H1 (cell line): ENCODE measurements around the gene BECN2. TPM values are rescaled to one million over a fixed set of nuclear protein-coding genes. Genes with fewer than 3 reads are reported as not detected.

Experiments used
- CTCF ChIA-PET: fragments of 300-600 bp; sonication (Branson Sonifier 250); formaldehyde crosslinking; loops from one replicate; lab custom pipeline; 2021; ENCODE audit not compliant: partially characterized antibody; lab: Charles Lee
- POLR2A ChIA-PET: fragments of 300-600 bp; sonication (Branson Sonifier 250); formaldehyde crosslinking; loops from one replicate; lab custom pipeline; 2021; ENCODE audit warnings: inconsistent platforms; ENCODE audit not compliant: partially characterized antibody; lab: Charles Lee
- DNase-seq, 2 experiments: peaks; one replicate each; pipeline versions ENCODE4 v3.0.0 to v3.0.0-alpha.2; 2010 to 2022; ENCODE audit warnings: low spot score in 2 of 2, low read depth in 1 of 2, mixed read lengths in 1 of 2
- FAIRE-seq: peaks from 2 replicates; lab custom pipeline; 2011; peaks lifted over from hg19 to GRCh38; lab: Jason Lieb, UNC
- H2AFZ ChIP-seq: 2 replicates; pipeline ENCODE4 v1.8.1; 2012; ENCODE audit warnings: low read length, inconsistent platforms
- H2AK5ac ChIP-seq: 2 replicates; pipeline ENCODE4 v1.6.1; 2013; ENCODE audit warnings: low read depth, low read length
- H2BK120ac ChIP-seq: replicated peaks from 2 replicates; pipeline ENCODE3; 2013; ENCODE audit warnings: low read depth, low read length, inconsistent platforms
- H2BK12ac ChIP-seq: 2 replicates; pipeline ENCODE4 v1.6.1; 2013; ENCODE audit warnings: low read depth, low read length
- H2BK15ac ChIP-seq: 2 replicates; pipeline ENCODE4 v1.6.1; 2013; ENCODE audit warnings: low read length
- H2BK20ac ChIP-seq: 2 replicates; pipeline ENCODE4 v1.6.1; 2013; ENCODE audit warnings: low read length
- H2BK5ac ChIP-seq: 2 replicates; pipeline ENCODE4 v1.6.1; 2013; ENCODE audit warnings: low read depth, low read length
- H3K14ac ChIP-seq: 2 replicates; pipeline ENCODE4 v1.6.1; 2013; ENCODE audit warnings: inconsistent platforms; ENCODE audit not compliant: insufficient read length
- H3K18ac ChIP-seq: 2 replicates; pipeline ENCODE4 v1.6.1; 2013; ENCODE audit warnings: low read length; ENCODE audit errors: extremely low read depth
- H3K23ac ChIP-seq: 2 replicates; pipeline ENCODE4 v1.6.1; 2013; ENCODE audit warnings: inconsistent platforms; ENCODE audit not compliant: insufficient read length
- H3K23me2 ChIP-seq: 2 replicates; pipeline ENCODE4 v1.6.1; 2013; ENCODE audit warnings: low read depth, low read length
- H3K27ac ChIP-seq: 2 replicates; pipeline ENCODE4 v1.6.1; 2011; ENCODE audit warnings: low read depth, low read length, inconsistent platforms
- H3K27me3 ChIP-seq, 4 experiments: replicated peaks in 1 of 4; 1 replicate in 1 of 4; 2 replicates in 3 of 4; pipeline versions ENCODE4 v1.6.1 to v1.8.1; 2011 to 2013; ENCODE audit warnings: low read length in 3 of 4, mild to moderate bottlenecking in 3 of 4, inconsistent platforms in 2 of 4, mixed read lengths in 2 of 4, moderate library complexity in 1 of 4; ENCODE audit not compliant: control insufficient read depth in 3 of 4, insufficient read depth in 3 of 4; ENCODE audit errors: extremely low read depth in 1 of 4
- H3K36me3 ChIP-seq, 4 experiments: 2 replicates each; pipeline versions ENCODE4 v1.6.1 to v1.8.1; 2011 to 2013; ENCODE audit warnings: mild to moderate bottlenecking in 4 of 4, low read length in 3 of 4, moderate library complexity in 2 of 4, control low read depth in 1 of 4, inconsistent platforms in 1 of 4; ENCODE audit not compliant: insufficient read depth in 4 of 4, control insufficient read depth in 2 of 4
- H3K4ac ChIP-seq: replicated peaks from 2 replicates; pipeline ENCODE3; 2013; ENCODE audit warnings: low read length, low read depth, mixed read lengths, inconsistent platforms; ENCODE audit not compliant: insufficient read length
- H3K4me1 ChIP-seq, 4 experiments: replicated peaks in 1 of 4; 1 replicate in 1 of 4; 2 replicates in 3 of 4; pipeline versions ENCODE4 v1.6.1 to v1.8.1; 2011 to 2013; ENCODE audit warnings: low read length in 3 of 4, inconsistent platforms in 2 of 4, mixed read lengths in 1 of 4; ENCODE audit not compliant: insufficient read depth in 4 of 4, control insufficient read depth in 3 of 4
- H3K4me2 ChIP-seq, 2 experiments: 2 replicates each; pipeline versions ENCODE4 v1.6.1 to v1.8.1; 2011 to 2013; ENCODE audit warnings: low read depth in 2 of 2, low read length in 2 of 2, control low read depth in 1 of 2, inconsistent platforms in 1 of 2, mild to moderate bottlenecking in 1 of 2; ENCODE audit not compliant: insufficient read depth in 1 of 2
- H3K4me3 ChIP-seq, 4 experiments: fragments of 200-600, 300-600 bp in 1 of 4; sonication (generic), shearing (Covaris generic), sonication (Bioruptor Twin) in 1 of 4; 2 replicates each; pipeline versions ENCODE4 v1.5.1 to v1.8.1; 2011 to 2016; ENCODE audit warnings: low read length in 4 of 4, low read depth in 3 of 4, control low read depth in 2 of 4, inconsistent platforms in 2 of 4, mild to moderate bottlenecking in 2 of 4, mixed read lengths in 1 of 4, moderate library complexity in 1 of 4; ENCODE audit not compliant: insufficient read depth in 2 of 4; ENCODE audit errors: extremely low read depth in 1 of 4
- H3K56ac ChIP-seq: replicated peaks from 2 replicates; pipeline ENCODE3; 2013; ENCODE audit warnings: low read depth, mild to moderate bottlenecking, mixed read lengths, low read length, inconsistent platforms; ENCODE audit not compliant: insufficient read length
- H3K79me1 ChIP-seq: 2 replicates; pipeline ENCODE4 v1.6.1; 2013; ENCODE audit warnings: low read depth, low read length, control low read depth
- H3K79me2 ChIP-seq, 2 experiments: 2 replicates each; pipeline versions ENCODE4 v1.6.1 to v1.8.1; 2012 to 2013; ENCODE audit warnings: low read length in 2 of 2, mild to moderate bottlenecking in 2 of 2, inconsistent platforms in 1 of 2; ENCODE audit not compliant: insufficient read depth in 2 of 2, control insufficient read depth in 1 of 2
- H3K9ac ChIP-seq, 4 experiments: replicated peaks in 1 of 4; 1 replicate in 1 of 4; 2 replicates in 3 of 4; pipeline versions ENCODE4 v1.6.1 to v1.8.1; 2011 to 2013; ENCODE audit warnings: low read depth in 3 of 4, low read length in 3 of 4, control low read depth in 2 of 4, mild to moderate bottlenecking in 2 of 4, moderate library complexity in 2 of 4, inconsistent platforms in 1 of 4; ENCODE audit errors: extremely low read depth in 1 of 4
- H3K9me3 ChIP-seq, 2 experiments: 2 replicates each; pipeline versions ENCODE4 v1.6.1 to v1.8.1; 2012 to 2013; ENCODE audit warnings: mild to moderate bottlenecking in 2 of 2, moderate library complexity in 2 of 2, control low read depth in 1 of 2, inconsistent platforms in 1 of 2, low read depth in 1 of 2, low read length in 1 of 2, mixed read lengths in 1 of 2; ENCODE audit not compliant: insufficient read depth in 2 of 2
- H4K20me1 ChIP-seq, 2 experiments: replicated peaks in 1 of 2; 2 replicates each; pipeline versions ENCODE3 to v1.8.1; 2011 to 2013; ENCODE audit warnings: inconsistent platforms in 2 of 2, low read length in 2 of 2, mild to moderate bottlenecking in 1 of 2; ENCODE audit not compliant: insufficient read depth in 2 of 2, control insufficient read depth in 1 of 2
- H4K5ac ChIP-seq: 2 replicates; pipeline ENCODE4 v1.6.1; 2013; ENCODE audit warnings: low read length, low read depth, mixed read lengths, inconsistent platforms; ENCODE audit not compliant: insufficient read length
- H4K8ac ChIP-seq: 2 replicates; pipeline ENCODE4 v1.8.0; 2013; ENCODE audit warnings: mild to moderate bottlenecking, moderate library complexity, low read length, inconsistent platforms; ENCODE audit not compliant: insufficient read depth; ENCODE audit errors: extremely low read depth
- H4K91ac ChIP-seq: replicated peaks from 2 replicates; pipeline ENCODE3; 2013; ENCODE audit warnings: low read length, mixed read lengths, inconsistent platforms; ENCODE audit not compliant: insufficient read length
- CHD1 ChIP-seq: IDR thresholded peaks from 2 replicates; pipeline ENCODE4 v1.6.1; 2012; ENCODE audit warnings: low read depth, low read length, improper control_type of control experiment
- CHD2 ChIP-seq: IDR thresholded peaks from 2 replicates; pipeline ENCODE4 v1.6.1; 2012; ENCODE audit warnings: low read length, improper control_type of control experiment
- JUN ChIP-seq: IDR thresholded peaks from 2 replicates; pipeline ENCODE4 v1.6.1; 2011; ENCODE audit warnings: low read depth, mild to moderate bottlenecking, improper control_type of control experiment, low read length
- JUND ChIP-seq: IDR thresholded peaks from 2 replicates; pipeline ENCODE4 v1.6.1; 2011; ENCODE audit warnings: mild to moderate bottlenecking, improper control_type of control experiment, low read length
- MAFK ChIP-seq: IDR thresholded peaks from 2 replicates; pipeline ENCODE4 v1.6.1; 2012; ENCODE audit warnings: low read depth, mild to moderate bottlenecking, improper control_type of control experiment, low read length
- NRF1 ChIP-seq: IDR thresholded peaks from 2 replicates; pipeline ENCODE4 v1.6.1; 2011; ENCODE audit warnings: mild to moderate bottlenecking, low read depth, low read length, improper control_type of control experiment
- POU5F1 ChIP-seq: IDR thresholded peaks from 2 replicates; pipeline ENCODE4 v1.6.1; 2011; ENCODE audit warnings: low read depth, mild to moderate bottlenecking, low read length, moderate library complexity
- RAD21 ChIP-seq, 2 experiments: IDR thresholded peaks in 1 of 2; conservative IDR thresholded peaks in 1 of 2; 2 replicates each; pipeline ENCODE4 v1.6.1; 2011; ENCODE audit warnings: low read depth in 2 of 2, low read length in 2 of 2, improper control_type of control experiment in 1 of 2, inconsistent platforms in 1 of 2, mild to moderate bottlenecking in 1 of 2, moderate library complexity in 1 of 2
- RFX5 ChIP-seq: IDR thresholded peaks from 2 replicates; pipeline ENCODE4 v1.6.1; 2011; ENCODE audit warnings: low read depth, low read length, improper control_type of control experiment, borderline replicate concordance
- TAF1 ChIP-seq: IDR thresholded peaks from 2 replicates; pipeline ENCODE4 v1.6.1; 2011; ENCODE audit warnings: mild to moderate bottlenecking, low read depth, low read length
- TEAD4 ChIP-seq: IDR thresholded peaks from 2 replicates; pipeline ENCODE4 v1.6.1; 2012; ENCODE audit warnings: low read depth, low read length, inconsistent platforms, mixed read lengths
- WGBS, 2 experiments: shearing (Covaris generic) in 1 of 2; methylation state at CpG; one replicate each; pipeline versions ENCODE4 v1.1.6 to v1.1.7; 2013 to 2015; ENCODE audit warnings: low lambda C conversion rate in 2 of 2, mixed read lengths in 2 of 2, inconsistent platforms in 1 of 2, low coverage in 1 of 2, missing lambda C conversion rate in 1 of 2; ENCODE audit not compliant: insufficient replicate concordance in 2 of 2, insufficient coverage in 1 of 2, insufficient read length in 1 of 2; ENCODE audit errors: extremely low coverage in 1 of 2, missing lambda C conversion rate in 1 of 2; 5-methylcytosine and 5-hydroxymethylcytosine counted together
- polyA plus RNA-seq, 7 experiments: library from polyadenylated mRNA; depleted of rRNA in 3 of 7; stranded (reverse) in 5 of 7; unstranded in 2 of 7; fragments of >200 nt in 5 of 7; fragments of 200-250 nt in 2 of 7; gene quantifications; 1 replicate in 5 of 7; 2 replicates in 1 of 7; 4 replicates in 1 of 7; pipeline versions ENCODE4 v1.2.1 to v1.2.3, GENCODE V29; 2011 to 2013; ENCODE audit warnings: missing spikeins in 2 of 7, mixed read lengths in 2 of 7
- total RNA-seq: library from RNA; stranded (reverse); fragmentation: NEBNext Ultra II Directional; extraction: Animal tissue kit (Norgen Biotek cat#: 25700); gene quantifications from 2 replicates; pipeline ENCODE4 v1.2.1, GENCODE V29; 2021

Gene BECN2
- total and polyA plus RNA-seq, 2 of the 8 experiments (the other 6 are each of a cell fraction or from before 2014, with no cell fraction given) = not detected

DNA sequence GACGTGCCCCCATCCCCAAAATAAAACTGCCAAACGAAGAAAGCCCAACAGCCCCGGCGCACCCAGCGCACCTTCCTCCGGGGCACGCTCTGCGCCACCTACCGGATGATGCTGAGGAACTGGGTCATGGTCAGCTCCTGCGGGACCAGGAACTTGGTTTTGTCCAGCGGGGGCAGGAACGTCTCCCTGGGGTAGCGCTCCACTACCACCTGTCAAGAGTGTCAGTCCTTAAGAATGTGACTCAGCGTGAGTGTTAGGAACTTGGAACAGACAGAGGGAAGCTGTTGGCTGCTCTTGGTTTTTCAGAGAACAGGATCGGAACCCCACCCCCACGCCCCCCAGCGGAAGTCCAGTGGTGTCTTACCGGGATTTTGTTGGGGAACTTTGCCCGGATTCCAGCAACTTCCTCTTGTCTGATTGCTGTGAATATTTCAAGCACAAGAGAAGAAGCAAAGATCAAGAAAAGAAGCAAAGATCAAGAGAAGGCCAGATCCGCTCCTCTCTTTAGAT, 40.9 kb downstream of the BECN2 start:
- Histone ChIP-seq H3K4me2 (peak overlapping the region; percentile 43 to 91), H3K4me3 (peak overlapping the region; percentile 31 to 64 (median 60); a peak in 7 of 8 replicates), H2AFZ (peak overlapping the region; percentile 98), H3K23me2 (no peaks in the 10 kb centered on the region; the same call in 1 of the 2 replicates), H3K79me2 (no peaks in the 10 kb centered on the region), H3K36me3 (no peaks in the 10 kb centered on the region), H4K20me1 (no peaks in the 10 kb centered on the region), H3K4ac (no peak overlapping the region), H4K5ac (no peak overlapping the region), H2BK20ac (no peak overlapping the region), H3K27ac (no peak overlapping the region), H3K4me1 (peaks cover 3 to 7% (median 5%) of the 10 kb centered on the region in 4 experiments; a peak in 5 of 7 replicates), H2BK5ac (no peak overlapping the region), H3K79me1 (no peaks in the 10 kb centered on the region), H4K8ac (no peak overlapping the region), H3K9ac (no peak overlapping the region), H3K23ac (no peak overlapping the region), H2AK5ac (no peak overlapping the region), H2BK12ac (no peak overlapping the region), H3K56ac (no peak overlapping the region), H2BK120ac (no peak overlapping the region), H3K9me3 (no peaks in the 10 kb centered on the region), H4K91ac (no peak overlapping the region), H3K18ac (no peak overlapping the region; the same call in 1 of the 2 replicates), H2BK15ac (no peak overlapping the region), H3K27me3 (no peaks in the 10 kb centered on the region), H3K14ac (no peak overlapping the region)
- ChIA-PET POLR2A (interaction anchor here (1.2 kb wide), 1 partner anchor 106 kb away, joined by 3 read pairs; no protein-coding TSS in a partner anchor), CTCF (interaction anchor here (0.6 to 5.5 kb wide), 41 partner anchors 8 to 667 kb away, joined by 3 to 83 read pairs (median 5); no protein-coding TSS in a partner anchor)
- FAIRE-seq (no peak), DNase-seq (peak in 1 of 2 experiments; percentile 85)
- WGBS, 2 experiments = 8% methylated on average over 20 of the region's 20 CpGs; no CpG with 5 or more reads in 1 of the 2 experiments
- TF ChIP-seq RFX5 (no peak), CHD2 (no peak), NRF1 (no peak), JUND (no peak), MAFK (no peak), CHD1 (no peak), TEAD4 (no peak; the same call in 1 of the 2 replicates), JUN (no peak), TAF1 (no peak), POU5F1 (no peak), RAD21 (IDR thresholded peaks at IDR 0.05 in 1 of 2, conservative IDR thresholded peaks at IDR 0.05 in 1 of 2; ENCODE audit: low read depth in 2 of 2, low read length in 2 of 2) (peak; percentile 56 to 61; a peak in 3 of 4 replicates)
